ENCODE results near the gene LBP.

GRCh38 chr20:38353316-38353715, 7.0 kb downstream of the LBP start:
- TF ChIP-seq CTCF (IDR thresholded peaks at IDR 0.05) (no peak), POLR2A (IDR thresholded peaks at IDR 0.05) (no peak)
